C4-2B (cell line): ENCODE results near the gene CDC123.

Experiments
- CTCF ChIP-seq: fragments of 450-650 bp; conservative IDR thresholded peaks from 2 replicates; pipeline ENCODE4 v1.5.1; 2017; ENCODE audit warnings: mild to moderate bottlenecking
- ZFX ChIP-seq: fragments of 450-650 bp; IDR thresholded peaks from 2 replicates; pipeline ENCODE4 v1.6.1; 2017

- TF ChIP-seq CTCF = no peak
- TF ChIP-seq ZFX = no peak
Measured at GRCh38 chr10:12237265-12238220, 41.6 kb downstream of the CDC123 start.
